Measurements from ENCODE around the gene ACOT8.
"Not testable (repeated sequence)": the region's sequence is repeated elsewhere in the genome, so short reads cannot be mapped to it uniquely, and the experiment has no call there.

The ACOT8 gene

GRCh38 chr20:45826381-45827019 is 30.7 kb downstream of the ACOT8 start:
- no peak for DNase-seq

- peak; percentile 30 for DNase-seq
These were observed 33.0 kb downstream of the ACOT8 start for GRCh38 chr20:45823949-45824835.

GRCh38 chr20:45822857-45823256 is 34.3 kb downstream of the ACOT8 start:
- no peak for DNase-seq

GRCh38 chr20:45821947-45822346 is 35.2 kb downstream of the ACOT8 start:
- no peak for DNase-seq

- no peak for DNase-seq
These were observed 37.7 kb downstream of the ACOT8 start for GRCh38 chr20:45819466-45819865.

GRCh38 chr20:45818239-45818638 is 39.0 kb downstream of the ACOT8 start:
- no peak for DNase-seq

GRCh38 chr20:45817376-45818194 is 39.6 kb downstream of the ACOT8 start:
- no peak for DNase-seq

GRCh38 chr20:45816951-45817350 is 40.2 kb downstream of the ACOT8 start:
- DNase-seq, result no peak

- no peak for DNase-seq
These were observed 42.9 kb downstream of the ACOT8 start for GRCh38 chr20:45814314-45814713.

- DNase-seq, result no peak
These were observed 43.7 kb downstream of the ACOT8 start for GRCh38 chr20:45813489-45813888.

GRCh38 chr20:45813006-45813340 is 44.2 kb downstream of the ACOT8 start:
- no peak for DNase-seq

- peak; percentile 92 for DNase-seq
These were observed 44.8 kb downstream of the ACOT8 start, which contains the start of gene UBE2C for GRCh38 chr20:45812157-45813005. TSS of gene UBE2C (plus strand) at chr20:45812644. CDS start at chr20:45812696, 52 bp downstream.

GRCh38 chr20:45810191-45810970 is 46.8 kb downstream of the ACOT8 start:
- DNase-seq, result no peak

- no peak for DNase-seq
These were observed 55.3 kb downstream of the ACOT8 start for GRCh38 chr20:45801851-45802250.

GRCh38 chr20:45798935-45799642 is 58.1 kb downstream of the ACOT8 start:
- DNase-seq, result peak; percentile 24

- not testable (repeated sequence) for DNase-seq
These were observed 59.2 kb downstream of the ACOT8 start for GRCh38 chr20:45797955-45798354.

- DNase-seq, result not testable (repeated sequence)
These were observed 59.7 kb downstream of the ACOT8 start for GRCh38 chr20:45797510-45797909.

- no peak for DNase-seq
These were observed 60.7 kb downstream of the ACOT8 start for GRCh38 chr20:45796337-45797065.

GRCh38 chr20:45792317-45793118 is 64.7 kb downstream of the ACOT8 start:
- no peak for DNase-seq

All from effector CD8-positive, alpha-beta T cell (primary cell).